Neural progenitor cell (in vitro differentiated cells): ENCODE measurements around the gene UGT1A6. TPM values are rescaled to one million over a fixed set of nuclear protein-coding genes. Genes with fewer than 3 reads are reported as not detected.
"Not testable (repeated sequence)": the region's sequence is repeated elsewhere in the genome, so short reads cannot be mapped to it uniquely, and the experiment has no call there.

Source experiments
- DNase-seq: peaks from one replicate; pipeline ENCODE4 v3.0.0-alpha.2; 2016; ENCODE audit warnings: low spot score
- H2AFZ ChIP-seq: fragments of 200-600 bp; sonication (generic); replicated peaks from 2 replicates; pipeline ENCODE4 v1.6.1; 2016; ENCODE audit warnings: antibody characterized with exemption
- H3F3A ChIP-seq: fragments of 200-600 bp; sonication (generic); 2 replicates; pipeline ENCODE4 v1.6.1; 2016; ENCODE audit warnings: antibody characterized with exemption, low read depth
- H3K27ac ChIP-seq: fragments of 200-600 bp; sonication (generic); 2 replicates; pipeline ENCODE4 v1.5.1; 2016; ENCODE audit warnings: mild to moderate bottlenecking
- H3K27me3 ChIP-seq: fragments of 200-600 bp; sonication (generic); 2 replicates; pipeline ENCODE4 v1.6.1; 2016; ENCODE audit warnings: mild to moderate bottlenecking, moderate library complexity
- H3K36me3 ChIP-seq: fragments of 200-600 bp; sonication (generic); 2 replicates; pipeline ENCODE4 v1.5.1; 2016
- H3K4me1 ChIP-seq: fragments of 200-600 bp; sonication (generic); 2 replicates; pipeline ENCODE4 v1.6.1; 2016; ENCODE audit warnings: mixed run types
- H3K4me2 ChIP-seq: fragments of 200-600 bp; sonication (generic); 2 replicates; pipeline ENCODE4 v1.6.1; 2016
- H3K4me3 ChIP-seq: fragments of 200-600 bp; sonication (generic); 2 replicates; pipeline ENCODE4 v1.5.1; 2016
- H3K79me2 ChIP-seq: fragments of 200-600 bp; sonication (generic); 2 replicates; pipeline ENCODE4 v1.6.1; 2016; ENCODE audit warnings: low read depth
- H3K9ac ChIP-seq: fragments of 200-600 bp; sonication (generic); 2 replicates; pipeline ENCODE4 v1.6.1; 2016
- H3K9me3 ChIP-seq: fragments of 200-600 bp; sonication (generic); 2 replicates; pipeline ENCODE4 v1.5.1; 2016; ENCODE audit warnings: low read depth
- H4K20me1 ChIP-seq: fragments of 200-600 bp; sonication (generic); 2 replicates; pipeline ENCODE4 v1.6.1; 2016; ENCODE audit warnings: low read depth
- H3K27ac Mint-ChIP-seq: 3 replicates; pipeline ENCODE4 v1.8.0; 2021; ENCODE audit warnings: mixed read lengths
- H3K27me3 Mint-ChIP-seq: 2 replicates; pipeline ENCODE4 v1.8.0; 2022; ENCODE audit warnings: low read depth, mild to moderate bottlenecking, inconsistent platforms, moderate library complexity, mixed read lengths; ENCODE audit not compliant: insufficient read depth
- H3K36me3 Mint-ChIP-seq: 3 replicates; pipeline ENCODE4 v1.8.0; 2021; ENCODE audit warnings: mixed read lengths
- H3K4me1 Mint-ChIP-seq: 3 replicates; pipeline ENCODE4 v1.8.0; 2021; ENCODE audit warnings: mixed read lengths
- H3K4me3 Mint-ChIP-seq: 3 replicates; pipeline ENCODE4 v1.8.0; 2021; ENCODE audit warnings: mild to moderate bottlenecking, moderate library complexity, mixed read lengths
- H3K9me3 Mint-ChIP-seq: 3 replicates; pipeline ENCODE4 v1.8.0; 2020; ENCODE audit warnings: mixed read lengths
- CTCF ChIP-seq: fragments of 200-600 bp; sonication (generic); IDR thresholded peaks from 2 replicates; pipeline ENCODE4 v1.5.1; 2017; ENCODE audit warnings: antibody characterized with exemption, mild to moderate bottlenecking
- EZH2 ChIP-seq: fragments of 200-600 bp; sonication (generic); IDR thresholded peaks from 2 replicates; pipeline ENCODE4 v1.6.1; 2017; ENCODE audit warnings: antibody characterized with exemption, mild to moderate bottlenecking, moderate library complexity
- EZH2phosphoT487 ChIP-seq: fragments of 200-600 bp; sonication (generic); IDR thresholded peaks from 2 replicates; pipeline ENCODE4 v1.6.1; 2017; ENCODE audit warnings: antibody characterized with exemption
- total RNA-seq: library from RNA; depleted of rRNA; stranded (reverse); fragments of >200 nt; gene quantifications from 2 replicates; pipeline ENCODE4 v1.2.3, GENCODE V29; 2015; ENCODE audit warnings: low replicate concordance

Gene UGT1A6
- total RNA-seq, 1 donor from 2014 or later = not detected

- Histone ChIP-seq H4K20me1 (no peaks in the 10 kb centered on the region), H3K4me2 (no peak overlapping the region), H3K27ac (no peak overlapping the region), H3K4me3 (no peak overlapping the region), H3K27me3 (no peaks in the 10 kb centered on the region), H3K4me1 (no peaks in the 10 kb centered on the region), H2AFZ (no peak overlapping the region), H3K9ac (no peak overlapping the region), H3K36me3 (no peaks in the 10 kb centered on the region), H3K79me2 (no peaks in the 10 kb centered on the region), H3K9me3 (no peaks in the 10 kb centered on the region), H3F3A (no peaks in the 10 kb centered on the region)
- Mint-ChIP-seq H3K9me3 (peaks cover 4% of the 10 kb centered on the region), H3K27me3 (peaks cover 7% of the 10 kb centered on the region), H3K4me3 (no peak overlapping the region), H3K27ac (no peak overlapping the region), H3K36me3 (no peaks in the 10 kb centered on the region), H3K4me1 (peaks cover 3% of the 10 kb centered on the region)
- DNase-seq = no peak
- TF ChIP-seq EZH2 (no peak), EZH2phosphoT487 (no peak), CTCF (no peak)
Observed at GRCh38 chr2:233740870-233741269, 48.2 kb downstream of the UGT1A6 start.

GRCh38 chr2:233743464-233744259 is 51.0 kb downstream of the UGT1A6 start:
- no peak overlapping the region for H3K4me2 ChIP-seq
- H4K20me1 ChIP-seq = no peaks in the 10 kb centered on the region
- Mint-ChIP-seq H3K27ac (no peak overlapping the region), H3K4me1 (peaks cover 5% of the 10 kb centered on the region), H3K4me3 (no peak overlapping the region), H3K9me3 (peaks cover 9% of the 10 kb centered on the region), H3K36me3 (no peaks in the 10 kb centered on the region), H3K27me3 (peaks cover 6% of the 10 kb centered on the region)
- H3K27me3 ChIP-seq = no peaks in the 10 kb centered on the region
- no peak for DNase-seq
- no peaks in the 10 kb centered on the region for H3F3A ChIP-seq
- no peaks in the 10 kb centered on the region for H3K4me1 ChIP-seq
- H3K79me2 ChIP-seq = no peaks in the 10 kb centered on the region
- no peak overlapping the region for H3K9ac ChIP-seq
- H2AFZ ChIP-seq = no peak overlapping the region
- H3K27ac ChIP-seq = no peak overlapping the region
- no peak overlapping the region for H3K4me3 ChIP-seq
- TF ChIP-seq CTCF (no peak), EZH2phosphoT487 (no peak), EZH2 (no peak)
- H3K36me3 ChIP-seq = no peaks in the 10 kb centered on the region
- H3K9me3 ChIP-seq = no peaks in the 10 kb centered on the region

- Histone ChIP-seq H3K27me3 (no peaks in the 10 kb centered on the region), H3K79me2 (no peaks in the 10 kb centered on the region), H2AFZ (no peak overlapping the region), H3K4me1 (no peaks in the 10 kb centered on the region), H3K36me3 (no peaks in the 10 kb centered on the region), H4K20me1 (no peaks in the 10 kb centered on the region), H3F3A (no peaks in the 10 kb centered on the region), H3K27ac (no peak overlapping the region), H3K4me3 (no peak overlapping the region), H3K9me3 (no peaks in the 10 kb centered on the region), H3K9ac (no peak overlapping the region), H3K4me2 (no peak overlapping the region)
- Mint-ChIP-seq H3K4me1 (peaks cover 5% of the 10 kb centered on the region), H3K9me3 (peaks cover 14% of the 10 kb centered on the region), H3K27me3 (peaks cover 6% of the 10 kb centered on the region), H3K4me3 (no peak overlapping the region), H3K36me3 (no peaks in the 10 kb centered on the region), H3K27ac (no peak overlapping the region)
- TF ChIP-seq EZH2phosphoT487 (no peak), CTCF (no peak), EZH2 (no peak)
- DNase-seq = no peak
Observed at GRCh38 chr2:233745073-233745755, 52.5 kb downstream of the UGT1A6 start.

- H3K4me3 Mint-ChIP-seq, H2AFZ ChIP-seq, H3F3A ChIP-seq, H3K79me2 ChIP-seq, H3K4me2 ChIP-seq, H3K27me3 Mint-ChIP-seq, H3K36me3 Mint-ChIP-seq, DNase-seq, H3K4me1 ChIP-seq, H3K4me3 ChIP-seq, H3K9me3 ChIP-seq, H3K27ac ChIP-seq, H3K4me1 Mint-ChIP-seq, H4K20me1 ChIP-seq, H3K27me3 ChIP-seq, H3K27ac Mint-ChIP-seq, H3K9ac ChIP-seq, H3K36me3 ChIP-seq: not testable (repeated sequence)
- H3K9me3 Mint-ChIP-seq = peaks cover 17% of the 10 kb centered on the region
Observed at GRCh38 chr2:233745838-233746237, 53.1 kb downstream of the UGT1A6 start.
